Peyer's patch (tissue), 4 donors: ENCODE measurements around the gene WHRN. TPM values are rescaled to one million over a fixed set of nuclear protein-coding genes. Genes with fewer than 3 reads are reported as not detected.

ENCODE experiments used
- DNase-seq, 3 donors: peaks; one replicate each; pipeline ENCODE4 v3.0.0-alpha.2; 2017 to 2019
- H3K27ac ChIP-seq, 4 donors: fragments of 200-600 bp; sonication (generic); one replicate each; pipeline ENCODE4 v1.5.1; 2016 to 2019
- H3K27me3 ChIP-seq, 2 donors: fragments of 200-600 bp; sonication (generic); one replicate each; pipeline ENCODE4 v1.5.1; 2019
- H3K36me3 ChIP-seq, 3 donors: fragments of 200-600 bp; sonication (generic); one replicate each; pipeline ENCODE4 v1.5.1; 2016 to 2019
- H3K4me1 ChIP-seq, 4 donors: fragments of 200-600 bp; sonication (generic); one replicate each; pipeline ENCODE4 v1.5.1; 2016 to 2019
- H3K4me3 ChIP-seq, 4 donors: fragments of 200-600 bp; sonication (generic); 1 replicate in 3 of 4; 2 replicates in 1 of 4; pipeline ENCODE4 v1.5.1; 2016 to 2019; ENCODE audit warnings: mild to moderate bottlenecking in 1 of 4
- H3K9me3 ChIP-seq, 4 donors: fragments of 200-600 bp; sonication (generic); one replicate each; pipeline ENCODE4 v1.5.1; 2016 to 2019; ENCODE audit warnings: mild to moderate bottlenecking in 1 of 4
- CTCF ChIP-seq, 6 experiments: fragments of 450-650 bp in 4 of 6; fragments of 200-600 bp in 2 of 6; sonication (generic) in 1 of 6; IDR thresholded peaks; one replicate each; pipeline ENCODE4 v1.5.1; 2017 to 2019; ENCODE audit warnings: antibody characterized with exemption in 6 of 6, mild to moderate bottlenecking in 3 of 6, moderate library complexity in 1 of 6
- POLR2A ChIP-seq, 2 donors: fragments of 450-650 bp; IDR thresholded peaks; one replicate each; pipeline ENCODE4 v1.5.1; 2017; ENCODE audit warnings: antibody characterized with exemption in 2 of 2, mild to moderate bottlenecking in 2 of 2, moderate library complexity in 2 of 2
- total RNA-seq, 4 donors: library from RNA; depleted of rRNA; stranded (reverse); fragments of >200 nt; gene quantifications; one replicate each; pipeline ENCODE4 v1.1.0, GENCODE V29; 2016

WHRN gene
- total RNA-seq, 4 donors from 2014 or later = 10.7 to 35.5 (median 15.3) TPM

- H3K27me3 ChIP-seq = no peaks in the 10 kb centered on the region
- no peak overlapping the region for H3K27ac ChIP-seq
- no peak overlapping the region for H3K4me3 ChIP-seq
- H3K9me3 ChIP-seq = no peaks in the 10 kb centered on the region
- no peak for DNase-seq
- H3K36me3 ChIP-seq = no peaks in the 10 kb centered on the region
- TF ChIP-seq CTCF (IDR thresholded peaks at IDR 0.05) (no peak), POLR2A (IDR thresholded peaks at IDR 0.05) (no peak)
- H3K4me1 ChIP-seq = peaks cover 0 to 4% (median 0%) of the 10 kb centered on the region in 4 donors
These were observed 16.6 kb upstream of the WHRN start for GRCh38 chr9:114521846-114522245.

- DNase-seq = no peak
- peaks cover 0 to 4% (median 0%) of the 10 kb centered on the region in 4 donors for H3K4me1 ChIP-seq
- no peak overlapping the region for H3K4me3 ChIP-seq
- H3K36me3 ChIP-seq = no peaks in the 10 kb centered on the region
- peak overlapping the region in 1 of 4 donors; percentile 51 for H3K27ac ChIP-seq
- H3K9me3 ChIP-seq = no peaks in the 10 kb centered on the region
- no peaks in the 10 kb centered on the region for H3K27me3 ChIP-seq
- no peak for TF ChIP-seq CTCF (IDR thresholded peaks at IDR 0.05)
- TF ChIP-seq POLR2A (IDR thresholded peaks at IDR 0.05) = no peak
These were observed 13.3 kb upstream of the WHRN start for GRCh38 chr9:114518599-114519022.

- Histone ChIP-seq H3K36me3 (no peaks in the 10 kb centered on the region), H3K27me3 (no peaks in the 10 kb centered on the region), H3K4me3 (no peak overlapping the region), H3K4me1 (peaks cover 0 to under 1% (median 0%) of the 10 kb centered on the region in 4 donors), H3K27ac (peak overlapping the region in 1 of 4 donors; percentile 51), H3K9me3 (no peaks in the 10 kb centered on the region)
- no peak for TF ChIP-seq CTCF (IDR thresholded peaks at IDR 0.05)
- no peak for TF ChIP-seq POLR2A (IDR thresholded peaks at IDR 0.05)
- no peak for DNase-seq
These were observed 12.8 kb upstream of the WHRN start for GRCh38 chr9:114518120-114518519.

- H3K4me3 ChIP-seq = no peak overlapping the region
- no peak for DNase-seq
- no peak for TF ChIP-seq POLR2A (IDR thresholded peaks at IDR 0.05)
- TF ChIP-seq CTCF (IDR thresholded peaks at IDR 0.05) = no peak
These were observed 11.6 kb upstream of the WHRN start for GRCh38 chr9:114516913-114517312.

GRCh38 chr9:114515528-114515927 is 10.3 kb upstream of the WHRN start:
- DNase-seq = no peak
- Histone ChIP-seq H3K4me3 (no peak overlapping the region), H3K27ac (no peak overlapping the region), H3K9me3 (no peaks in the 10 kb centered on the region), H3K27me3 (no peaks in the 10 kb centered on the region), H3K4me1 (no peaks in the 10 kb centered on the region), H3K36me3 (no peaks in the 10 kb centered on the region)
- TF ChIP-seq CTCF (IDR thresholded peaks at IDR 0.05) (no peak), POLR2A (IDR thresholded peaks at IDR 0.05) (no peak)

More at GRCh38 chr9:114516913-114517312, 11.6 kb upstream of the WHRN start:
- no peaks in the 10 kb centered on the region for H3K27me3 ChIP-seq
- no peak overlapping the region for H3K27ac ChIP-seq
- no peaks in the 10 kb centered on the region for H3K36me3 ChIP-seq
- no peaks in the 10 kb centered on the region for H3K4me1 ChIP-seq
- no peaks in the 10 kb centered on the region for H3K9me3 ChIP-seq

GRCh38 chr9:114513959-114514267 is 8.6 kb upstream of the WHRN start:
- Histone ChIP-seq H3K27ac (no peak overlapping the region), H3K27me3 (no peaks in the 10 kb centered on the region), H3K4me1 (no peaks in the 10 kb centered on the region), H3K9me3 (no peaks in the 10 kb centered on the region), H3K36me3 (no peaks in the 10 kb centered on the region), H3K4me3 (no peak overlapping the region)
- no peak for DNase-seq
- TF ChIP-seq CTCF (IDR thresholded peaks at IDR 0.05) (no peak), POLR2A (IDR thresholded peaks at IDR 0.05) (no peak)
